ENCODE results near the gene GAL3ST2.

DNA sequence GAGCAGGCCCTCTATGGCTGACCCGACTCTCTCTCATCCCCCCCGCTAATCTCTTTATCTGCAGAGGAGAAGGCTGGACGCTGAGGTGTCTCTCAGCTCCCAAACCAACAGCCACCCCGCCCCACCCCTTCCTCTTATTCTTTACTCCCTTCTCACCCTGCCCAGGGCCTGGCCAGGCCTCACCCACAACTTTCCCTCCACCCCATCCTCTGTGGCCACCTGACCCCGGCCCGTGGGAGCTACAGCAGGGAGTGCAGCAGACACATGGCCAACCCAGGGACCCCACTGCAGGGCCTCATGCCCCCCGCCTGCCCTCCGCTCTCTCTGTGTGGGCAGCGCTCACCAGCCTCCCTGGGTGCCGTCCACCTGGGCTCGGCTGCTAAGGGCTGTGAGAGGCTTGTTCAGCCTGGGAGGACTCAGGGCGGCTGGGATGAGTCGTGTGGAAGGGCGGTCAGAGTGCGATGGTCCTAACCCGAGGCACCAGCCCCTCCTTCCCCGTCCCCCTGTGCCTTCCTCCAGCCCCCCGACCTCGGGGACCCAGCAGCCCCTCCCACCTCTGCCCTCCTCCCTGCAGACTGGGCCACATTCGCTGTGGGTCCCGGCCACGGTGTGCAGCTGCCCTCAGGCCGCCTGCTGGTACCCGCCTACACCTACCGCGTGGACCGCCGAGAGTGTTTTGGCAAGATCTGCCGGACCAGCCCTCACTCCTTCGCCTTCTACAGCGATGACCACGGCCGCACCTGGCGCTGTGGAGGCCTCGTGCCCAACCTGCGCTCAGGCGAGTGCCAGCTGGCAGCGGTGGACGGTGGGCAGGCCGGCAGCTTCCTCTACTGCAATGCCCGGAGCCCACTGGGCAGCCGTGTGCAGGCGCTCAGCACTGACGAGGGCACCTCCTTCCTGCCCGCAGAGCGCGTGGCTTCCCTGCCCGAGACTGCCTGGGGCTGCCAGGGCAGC is 39.1 kb downstream of the GAL3ST2 start:
- TF ChIP-seq, protein P1, sequence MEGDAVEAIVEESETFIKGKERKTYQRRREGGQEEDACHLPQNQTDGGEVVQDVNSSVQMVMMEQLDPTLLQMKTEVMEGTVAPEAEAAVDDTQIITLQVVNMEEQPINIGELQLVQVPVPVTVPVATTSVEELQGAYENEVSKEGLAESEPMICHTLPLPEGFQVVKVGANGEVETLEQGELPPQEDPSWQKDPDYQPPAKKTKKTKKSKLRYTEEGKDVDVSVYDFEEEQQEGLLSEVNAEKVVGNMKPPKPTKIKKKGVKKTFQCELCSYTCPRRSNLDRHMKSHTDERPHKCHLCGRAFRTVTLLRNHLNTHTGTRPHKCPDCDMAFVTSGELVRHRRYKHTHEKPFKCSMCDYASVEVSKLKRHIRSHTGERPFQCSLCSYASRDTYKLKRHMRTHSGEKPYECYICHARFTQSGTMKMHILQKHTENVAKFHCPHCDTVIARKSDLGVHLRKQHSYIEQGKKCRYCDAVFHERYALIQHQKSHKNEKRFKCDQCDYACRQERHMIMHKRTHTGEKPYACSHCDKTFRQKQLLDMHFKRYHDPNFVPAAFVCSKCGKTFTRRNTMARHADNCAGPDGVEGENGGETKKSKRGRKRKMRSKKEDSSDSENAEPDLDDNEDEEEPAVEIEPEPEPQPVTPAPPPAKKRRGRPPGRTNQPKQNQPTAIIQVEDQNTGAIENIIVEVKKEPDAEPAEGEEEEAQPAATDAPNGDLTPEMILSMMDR (IDR thresholded peaks at IDR 0.05) = no peak
- TF ChIP-seq POLR2A (IDR thresholded peaks at IDR 0.05) = no peak

Data from gastroesophageal sphincter (tissue), 3 donors.